ENCODE data around the gene VTCN1. TPM values are rescaled to one million over a fixed set of nuclear protein-coding genes. Genes with fewer than 3 reads are reported as not detected.

Gene VTCN1
- total RNA-seq, 4 donors from 2014 or later = not detected

DNA sequence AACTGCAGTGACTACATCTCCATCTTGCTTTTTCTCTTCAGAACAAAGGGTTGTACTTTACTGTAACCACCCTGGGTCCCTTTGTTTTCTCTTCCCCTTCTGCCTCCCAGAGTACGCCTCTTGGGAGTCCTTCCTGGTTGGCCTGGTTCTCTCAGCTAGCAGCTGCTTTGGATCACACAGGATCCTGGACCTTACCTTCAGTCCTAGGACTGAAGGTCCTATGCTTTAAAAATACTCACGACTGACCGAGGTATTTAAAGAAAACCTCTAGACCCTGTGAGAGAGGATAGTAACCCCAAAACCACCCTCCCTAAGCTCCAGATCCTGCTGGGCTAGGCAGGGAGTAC lies 94.0 kb downstream of the VTCN1 start:
- TF ChIP-seq, protein P1, sequence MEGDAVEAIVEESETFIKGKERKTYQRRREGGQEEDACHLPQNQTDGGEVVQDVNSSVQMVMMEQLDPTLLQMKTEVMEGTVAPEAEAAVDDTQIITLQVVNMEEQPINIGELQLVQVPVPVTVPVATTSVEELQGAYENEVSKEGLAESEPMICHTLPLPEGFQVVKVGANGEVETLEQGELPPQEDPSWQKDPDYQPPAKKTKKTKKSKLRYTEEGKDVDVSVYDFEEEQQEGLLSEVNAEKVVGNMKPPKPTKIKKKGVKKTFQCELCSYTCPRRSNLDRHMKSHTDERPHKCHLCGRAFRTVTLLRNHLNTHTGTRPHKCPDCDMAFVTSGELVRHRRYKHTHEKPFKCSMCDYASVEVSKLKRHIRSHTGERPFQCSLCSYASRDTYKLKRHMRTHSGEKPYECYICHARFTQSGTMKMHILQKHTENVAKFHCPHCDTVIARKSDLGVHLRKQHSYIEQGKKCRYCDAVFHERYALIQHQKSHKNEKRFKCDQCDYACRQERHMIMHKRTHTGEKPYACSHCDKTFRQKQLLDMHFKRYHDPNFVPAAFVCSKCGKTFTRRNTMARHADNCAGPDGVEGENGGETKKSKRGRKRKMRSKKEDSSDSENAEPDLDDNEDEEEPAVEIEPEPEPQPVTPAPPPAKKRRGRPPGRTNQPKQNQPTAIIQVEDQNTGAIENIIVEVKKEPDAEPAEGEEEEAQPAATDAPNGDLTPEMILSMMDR (IDR thresholded peaks at IDR 0.05; ENCODE audit: low read depth) = no peak

DNA sequence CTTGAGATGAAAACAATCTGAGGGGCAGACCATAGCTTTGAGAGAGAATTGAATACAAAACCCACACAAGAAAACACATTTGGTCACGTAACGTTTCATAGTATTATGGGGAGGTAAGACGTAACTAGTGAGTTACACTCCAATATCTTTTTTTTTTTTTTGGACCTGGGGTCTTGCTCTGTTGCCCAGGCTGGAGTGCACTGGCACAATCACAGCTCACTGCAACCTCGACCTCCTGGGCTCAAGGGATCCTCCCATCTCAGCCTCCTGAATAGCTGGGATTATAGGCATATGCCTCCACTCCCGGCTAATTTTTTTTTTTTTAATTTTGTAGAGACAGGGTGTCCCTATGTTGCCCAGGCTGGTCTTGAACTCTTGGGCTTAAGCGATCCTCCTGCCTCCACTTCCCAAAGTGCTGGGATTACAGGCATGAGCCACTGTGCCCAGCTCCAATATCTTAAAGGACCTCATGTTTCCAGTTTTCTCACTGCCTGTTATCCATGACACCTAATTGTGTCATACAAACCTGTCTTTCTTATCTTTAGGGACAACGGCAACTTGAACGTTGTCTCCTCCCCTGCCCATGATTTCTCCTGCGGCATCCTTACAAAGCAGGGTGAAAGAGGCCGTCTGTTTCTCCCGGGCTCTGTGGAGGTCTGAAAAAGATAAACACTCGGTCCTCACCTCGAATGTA lies 94.5 kb downstream of the VTCN1 start:
- TF ChIP-seq, protein P1 (IDR thresholded peaks at IDR 0.05; ENCODE audit: low read depth) = no peak

DNA sequence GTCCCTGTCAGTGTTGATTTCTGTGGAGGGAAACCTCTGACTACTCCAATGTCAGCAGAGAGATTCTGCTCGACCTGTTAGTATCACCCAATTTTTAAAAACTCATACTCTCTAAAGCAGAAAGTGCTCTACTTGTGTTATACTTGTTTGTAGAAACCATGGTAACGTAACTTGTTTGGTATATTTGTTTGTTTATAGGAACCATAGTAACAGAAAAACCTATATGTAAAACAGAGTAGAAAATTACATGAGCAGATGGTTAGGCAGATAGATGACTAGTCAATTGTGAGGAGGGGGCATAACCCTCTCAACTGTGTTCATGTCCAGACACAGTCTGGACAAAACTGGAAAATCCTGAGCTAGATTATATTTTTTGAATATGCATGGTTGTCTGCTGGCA lies 95.8 kb downstream of the VTCN1 start:
- TF ChIP-seq, protein P1 (IDR thresholded peaks at IDR 0.05; ENCODE audit: low read depth) = no peak

DNA sequence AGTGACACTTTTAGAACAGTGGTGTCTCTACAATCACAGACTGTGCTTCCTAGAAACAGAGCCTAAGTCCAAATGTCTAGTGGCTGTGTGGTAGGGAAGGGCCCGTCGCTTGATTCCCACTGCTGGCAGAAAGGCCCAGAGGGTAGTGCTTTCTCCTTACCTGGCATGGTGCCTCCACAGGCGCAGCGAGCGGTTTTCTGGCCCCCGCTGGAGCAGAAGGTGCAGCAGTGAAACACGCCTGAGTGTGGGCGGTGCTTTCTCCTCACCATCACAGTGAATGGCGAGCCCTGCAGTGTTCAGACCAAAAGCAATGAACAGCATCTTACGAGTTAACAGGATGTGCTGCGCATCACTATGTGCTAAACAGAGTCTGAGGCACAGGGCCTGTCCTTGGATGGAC lies 97.5 kb downstream of the VTCN1 start:
- TF ChIP-seq, protein P1 (IDR thresholded peaks at IDR 0.05; ENCODE audit: low read depth) = no peak

DNA sequence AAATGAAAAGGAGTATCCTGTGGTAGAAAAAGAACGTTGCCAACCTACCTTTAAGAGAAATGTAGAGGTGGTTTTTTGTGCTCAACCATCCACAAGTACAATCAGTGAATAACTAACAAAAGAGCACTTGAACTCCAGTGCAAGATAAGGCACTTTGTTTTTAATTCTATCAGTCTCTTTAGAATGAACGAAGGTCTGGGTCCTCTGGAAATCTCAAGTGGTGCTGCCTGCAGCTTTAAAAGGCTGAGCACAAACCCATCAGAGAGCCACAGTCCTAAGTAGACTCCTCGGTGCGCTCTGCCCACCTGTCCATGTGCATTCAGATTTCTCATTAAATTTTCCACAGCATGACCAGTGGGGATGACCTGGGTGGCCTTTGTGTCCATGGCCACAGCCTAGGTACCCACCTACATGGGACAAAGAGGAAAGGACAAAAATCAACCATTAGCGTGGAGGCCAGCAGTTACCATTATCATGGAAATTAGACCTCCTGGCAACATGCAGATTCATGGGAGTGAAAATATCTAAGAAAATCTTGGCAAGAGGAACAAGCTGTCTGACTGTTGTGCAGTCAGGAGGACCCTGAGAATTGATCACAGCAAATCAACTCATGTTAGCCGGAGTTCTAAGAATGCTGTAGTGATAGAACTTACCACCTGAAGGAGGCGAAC lies 98.5 kb downstream of the VTCN1 start:
- TF ChIP-seq, protein P1 (IDR thresholded peaks at IDR 0.05; ENCODE audit: low read depth) = no peak

DNA sequence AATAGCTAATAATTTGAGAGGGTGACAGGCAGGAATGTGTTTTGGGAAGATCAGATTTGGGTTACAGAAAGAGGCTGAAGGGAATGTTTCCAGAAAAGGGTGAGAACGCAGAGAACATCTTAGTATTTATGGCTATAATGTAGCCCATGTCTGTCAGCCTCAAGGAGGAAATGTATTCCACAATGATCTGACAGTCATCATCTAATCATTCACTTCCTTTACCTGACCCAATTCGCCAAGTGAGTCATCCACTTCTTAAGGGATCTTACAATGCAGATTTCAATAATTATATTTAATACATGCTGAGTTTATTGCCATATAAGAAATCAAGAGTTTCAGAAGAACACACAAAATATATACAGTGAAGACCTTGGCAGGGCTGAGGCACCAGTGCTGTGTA lies 100.0 kb downstream of the VTCN1 start:
- TF ChIP-seq, protein P1 (IDR thresholded peaks at IDR 0.05; ENCODE audit: low read depth) = no peak

DNA sequence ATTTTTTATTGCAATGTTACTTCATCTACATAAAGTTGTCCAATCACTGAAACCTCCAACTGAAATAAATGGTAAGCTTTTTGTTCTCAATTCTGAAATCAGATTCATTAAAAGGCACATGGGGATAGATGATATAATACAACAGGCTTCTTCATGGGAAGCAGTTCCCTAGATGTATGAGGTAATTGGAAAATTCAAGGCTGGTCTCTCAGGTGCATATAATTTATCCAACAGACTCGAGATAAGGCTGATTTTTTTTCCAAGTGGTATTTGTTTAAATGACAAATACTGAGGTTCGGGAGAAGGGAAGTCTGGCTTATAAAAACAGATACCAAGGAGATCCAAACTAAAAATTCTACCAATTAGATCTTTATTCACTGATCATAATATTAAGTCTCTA lies 103.4 kb downstream of the VTCN1 start:
- TF ChIP-seq, protein P1 (IDR thresholded peaks at IDR 0.05; ENCODE audit: low read depth) = no peak
